HCT116 (cell line): ENCODE results near the gene ZNF423.

Source experiments
- CTCF ChIP-seq, 3 experiments: fragments of 200-600 bp in 1 of 3; sonication (generic) in 1 of 3; IDR thresholded peaks in 2 of 3; conservative IDR thresholded peaks in 1 of 3; 2 replicates each; pipeline ENCODE4 v1.5.1; 2012 to 2017; ENCODE audit warnings: low read depth in 2 of 3, low read length in 2 of 3, antibody characterized with exemption in 1 of 3, borderline replicate concordance in 1 of 3, control low read depth in 1 of 3, mild to moderate bottlenecking in 1 of 3, mixed read lengths in 1 of 3, mixed run types in 1 of 3, moderate library complexity in 1 of 3; ENCODE audit not compliant: insufficient read depth in 1 of 3
- EZH2phosphoT487 ChIP-seq: fragments of 200-600 bp; IDR thresholded peaks from 2 replicates; pipeline ENCODE4 v1.6.1; 2018; ENCODE audit warnings: antibody characterized with exemption, borderline replicate concordance
- JUND ChIP-seq: IDR thresholded peaks from 2 replicates; pipeline ENCODE4 v1.6.1; 2012
- POLR2A ChIP-seq: IDR thresholded peaks from 2 replicates; pipeline ENCODE4 v1.7.0; 2011; ENCODE audit warnings: borderline replicate concordance; ENCODE audit not compliant: insufficient read depth, insufficient read length; ENCODE audit errors: extremely low read depth
- POLR2AphosphoS5 ChIP-seq: IDR thresholded peaks from 2 replicates; pipeline ENCODE4 v1.6.1; 2011; ENCODE audit warnings: mild to moderate bottlenecking, low read depth, low read length, moderate library complexity
- RAD21 ChIP-seq: IDR thresholded peaks from 2 replicates; pipeline ENCODE4 v1.6.1; 2012; ENCODE audit warnings: low read depth, mild to moderate bottlenecking
- SP1 ChIP-seq: IDR thresholded peaks from 2 replicates; pipeline ENCODE4 v1.6.1; 2012; ENCODE audit warnings: low read depth
- YY1 ChIP-seq: IDR thresholded peaks from 2 replicates; pipeline ENCODE4 v1.6.1; 2011; ENCODE audit warnings: low read length, low read depth, moderate library complexity, mild to moderate bottlenecking; ENCODE audit not compliant: insufficient replicate concordance; ENCODE audit errors: extremely low read depth
- ZFX ChIP-seq: fragments of 450-650 bp; IDR thresholded peaks from 2 replicates; pipeline ENCODE4 v1.6.1; 2017
- ZNF274 ChIP-seq: fragments of 200-500 bp; sonication (Bioruptor generic); IDR thresholded peaks from 2 replicates; pipeline ENCODE4 v1.6.1; 2014; ENCODE audit warnings: mild to moderate bottlenecking, low read depth, low read length, inconsistent platforms
- TF ChIP-seq, protein P1 (sequence below): IDR thresholded peaks from 2 replicates; pipeline ENCODE4 v1.6.1; 2012
- TF ChIP-seq, protein P2 (sequence below): IDR thresholded peaks from 2 replicates; pipeline ENCODE4 v1.6.1; 2012

DNA sequence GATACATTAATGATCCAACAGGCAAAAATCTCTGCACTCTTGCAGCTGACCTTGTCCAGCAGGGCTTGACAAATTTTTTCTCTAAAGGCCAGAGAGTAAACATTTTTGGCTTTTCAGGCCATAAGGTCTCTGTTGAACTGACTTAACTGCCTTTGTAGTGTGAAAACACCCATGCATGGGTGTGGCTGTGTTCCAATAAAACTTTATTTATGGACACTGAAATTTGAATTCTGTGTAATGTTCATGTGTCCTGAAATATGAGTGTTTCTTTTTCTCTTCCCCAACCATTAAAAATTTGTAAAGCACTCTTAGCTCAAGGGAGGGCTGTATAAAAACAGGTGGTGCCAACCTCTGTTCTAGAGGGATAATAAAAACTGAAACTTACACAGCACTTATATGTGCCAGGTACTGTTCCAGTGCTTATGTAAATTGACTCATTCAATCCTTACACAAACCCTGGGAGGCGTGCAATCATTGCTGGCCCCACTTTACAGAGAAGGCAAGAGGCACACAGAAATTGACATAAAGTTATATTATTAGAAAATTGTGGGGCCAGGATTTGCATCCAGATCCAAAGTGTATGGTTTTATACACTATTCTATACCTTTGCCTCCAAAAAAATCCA lies 18.8 kb upstream of the ZNF423 start:
- TF ChIP-seq CTCF (IDR thresholded peaks at IDR 0.05 in 2 of 3, conservative IDR thresholded peaks at IDR 0.05 in 1 of 3; ENCODE audit: borderline replicate concordance in 1 of 3, insufficient read depth in 1 of 3, low read depth in 2 of 3, low read length in 2 of 3) (no peak), EZH2phosphoT487 (no peak), YY1 (no peak), JUND (no peak), POLR2A (no peak), ZNF274 (no peak), RAD21 (no peak), POLR2AphosphoS5 (no peak), SP1 (no peak), ZFX (no peak)
- TF ChIP-seq, protein P1, sequence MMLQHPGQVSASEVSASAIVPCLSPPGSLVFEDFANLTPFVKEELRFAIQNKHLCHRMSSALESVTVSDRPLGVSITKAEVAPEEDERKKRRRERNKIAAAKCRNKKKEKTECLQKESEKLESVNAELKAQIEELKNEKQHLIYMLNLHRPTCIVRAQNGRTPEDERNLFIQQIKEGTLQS: no peak
- TF ChIP-seq, protein P2, sequence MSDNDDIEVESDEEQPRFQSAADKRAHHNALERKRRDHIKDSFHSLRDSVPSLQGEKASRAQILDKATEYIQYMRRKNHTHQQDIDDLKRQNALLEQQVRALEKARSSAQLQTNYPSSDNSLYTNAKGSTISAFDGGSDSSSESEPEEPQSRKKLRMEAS: no peak
